Fibroblast of mammary gland (primary cell): ENCODE data around the gene APCDD1.

Experiments used
- DNase-seq: peaks from one replicate; pipeline ENCODE4 v3.0.0-alpha.2; 2010; ENCODE audit warnings: low read depth
- H3K4me3 ChIP-seq: 2 replicates; pipeline ENCODE4 v1.5.1; 2011; ENCODE audit warnings: low read depth, mild to moderate bottlenecking, low read length, moderate library complexity; ENCODE audit not compliant: control insufficient read depth
- CTCF ChIP-seq: conservative IDR thresholded peaks from 2 replicates; pipeline ENCODE4 v1.5.1; 2011; ENCODE audit warnings: low read depth, low read length, inconsistent platforms; ENCODE audit not compliant: control insufficient read depth, insufficient read depth

The APCDD1 gene

GRCh38 chr18:10454681-10455557, 484 bp downstream of the APCDD1 start:
- peak overlapping the region; percentile 19 for H3K4me3 ChIP-seq
- DNase-seq: peak; percentile 9

GRCh38 chr18:10455726-10456453, 1.5 kb downstream of the APCDD1 start:
- DNase-seq: no peak
- no peak for TF ChIP-seq CTCF
- no peak overlapping the region for H3K4me3 ChIP-seq

More at GRCh38 chr18:10454681-10455557, 484 bp downstream of the APCDD1 start:
- no peak for TF ChIP-seq CTCF

GRCh38 chr18:10456718-10457117, 2.3 kb downstream of the APCDD1 start:
- no peak overlapping the region for H3K4me3 ChIP-seq
- no peak for DNase-seq
- TF ChIP-seq CTCF: no peak

- DNase-seq: no peak
- H3K4me3 ChIP-seq: no peak overlapping the region
- TF ChIP-seq CTCF: no peak
Observed at GRCh38 chr18:10457128-10457527, 2.7 kb downstream of the APCDD1 start.

- TF ChIP-seq CTCF: no peak
- no peak for DNase-seq
- H3K4me3 ChIP-seq: no peak overlapping the region
Observed at GRCh38 chr18:10457767-10458166, 3.3 kb downstream of the APCDD1 start.

GRCh38 chr18:10458691-10459090, 4.3 kb downstream of the APCDD1 start:
- H3K4me3 ChIP-seq: no peak overlapping the region
- no peak for DNase-seq
- no peak for TF ChIP-seq CTCF
